Natural killer cell (primary cell): ENCODE results near the gene OLFM2. TPM values are rescaled to one million over a fixed set of nuclear protein-coding genes. Genes with fewer than 3 reads are reported as not detected.

Experiments
- ATAC-seq, 3 donors: fragments of 150-1000 bp in 2 of 3; fragments of 200-7000 bp in 1 of 3; cut with Tn5 transposase; 1 replicate in 1 of 3; 2 replicates in 2 of 3; pipeline ENCODE4 v1.10.0; 2021; ENCODE audit warnings: mild to moderate bottlenecking in 2 of 3, moderate library complexity in 2 of 3
- DNase-seq, 2 donors: peaks; one replicate each; pipeline versions ENCODE4 v3.0.0 to v3.0.0-alpha.2; 2013 to 2021; ENCODE audit warnings: mixed read lengths in 1 of 2
- H3K27ac ChIP-seq: one replicate; pipeline ENCODE4 v1.5.1; 2013; ENCODE audit warnings: mild to moderate bottlenecking, low read length
- H3K27me3 ChIP-seq: one replicate; pipeline ENCODE4 v1.6.1; 2013; ENCODE audit warnings: low read length; ENCODE audit not compliant: control insufficient read depth, insufficient read depth
- H3K36me3 ChIP-seq: one replicate; pipeline ENCODE4 v1.6.1; 2013; ENCODE audit warnings: low read length; ENCODE audit not compliant: control insufficient read depth, insufficient read depth
- H3K4me1 ChIP-seq: one replicate; pipeline ENCODE4 v1.6.1; 2013; ENCODE audit warnings: low read length; ENCODE audit not compliant: control insufficient read depth, insufficient read depth
- H3K4me3 ChIP-seq: one replicate; pipeline ENCODE4 v1.5.1; 2013; ENCODE audit warnings: low read length
- H3K9me3 ChIP-seq: one replicate; pipeline ENCODE4 v1.6.1; 2013; ENCODE audit warnings: low read length; ENCODE audit not compliant: control insufficient read depth, insufficient read depth
- H3K27ac Mint-ChIP-seq, 2 donors: one replicate each; pipeline ENCODE4 v1.8.0; 2022; ENCODE audit warnings: mild to moderate bottlenecking in 2 of 2, mixed read lengths in 2 of 2, moderate library complexity in 1 of 2
- H3K27me3 Mint-ChIP-seq, 2 donors: one replicate each; pipeline ENCODE4 v1.8.0; 2022; ENCODE audit warnings: low read depth in 2 of 2, mixed read lengths in 2 of 2
- H3K36me3 Mint-ChIP-seq: one replicate; pipeline ENCODE4 v1.8.0; 2022; ENCODE audit warnings: mixed read lengths
- H3K4me1 Mint-ChIP-seq, 2 donors: one replicate each; pipeline ENCODE4 v1.8.0; 2022; ENCODE audit warnings: mixed read lengths in 2 of 2
- H3K4me3 Mint-ChIP-seq: one replicate; pipeline ENCODE4 v1.8.0; 2022; ENCODE audit warnings: mild to moderate bottlenecking, moderate library complexity, mixed read lengths
- H3K9me3 Mint-ChIP-seq, 2 donors: one replicate each; pipeline ENCODE4 v1.8.0; 2022; ENCODE audit warnings: mixed read lengths in 2 of 2
- WGBS: methylation state at CpG from one replicate; pipeline ENCODE4 v1.1.7; 2013; ENCODE audit warnings: missing lambda C conversion rate; ENCODE audit not compliant: insufficient coverage; 5-methylcytosine and 5-hydroxymethylcytosine counted together
- intact Hi-C: fragments of 100-400 bp; cut with micrococcal nuclease; formaldehyde crosslinking; loops from one replicate; pipeline ENCODE4 v1.14.2; 2022
- total RNA-seq, 4 donors: library from RNA; stranded (reverse); fragments of 120-200 nt in 1 of 4; gene quantifications; one replicate each; pipeline versions ENCODE4 v1.2.3 to v1.2.4, GENCODE V29; 2013 to 2022
- TF ChIP-seq, protein P1 (sequence below): fragments of 200-600 bp; IDR thresholded peaks from one replicate; pipeline ENCODE4 v1.8.0; 2022; ENCODE audit warnings: antibody characterized with exemption

OLFM2 gene
- total RNA-seq, 3 donors from 2014 or later (not counting 1 experiment from before 2014, with no cell fraction given): 1.5 to 3.3 (median 2.0) TPM

DNA sequence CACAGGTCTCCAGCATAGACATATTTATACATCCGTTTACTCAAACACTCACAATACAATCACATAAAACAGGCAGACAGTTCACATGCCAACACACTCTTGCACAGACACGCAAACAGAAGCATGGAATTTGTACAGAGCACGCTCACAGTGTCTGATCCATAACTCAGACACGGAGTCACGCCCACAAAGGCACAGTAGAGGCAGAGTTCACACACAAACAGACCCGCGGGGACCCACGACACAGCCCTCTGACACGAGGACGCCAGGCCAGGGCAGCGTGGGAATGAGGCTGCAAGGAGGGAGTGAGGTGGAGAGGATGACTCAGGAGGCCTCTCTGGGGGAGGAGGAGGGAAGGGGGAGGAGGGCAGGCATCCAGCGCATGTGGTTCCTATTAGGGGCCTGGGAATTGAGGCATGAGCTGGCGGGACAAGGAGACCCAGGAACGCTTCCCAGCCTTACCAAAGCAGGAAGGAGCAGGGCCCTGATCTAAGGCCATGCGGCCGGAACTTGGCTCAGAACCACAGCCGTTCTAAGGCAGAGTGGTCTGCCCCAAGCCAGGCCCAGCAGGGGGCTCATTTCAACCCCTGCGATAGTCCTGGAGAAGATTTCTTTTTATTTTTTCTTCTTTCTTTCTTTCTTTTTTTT lies 9.1 kb upstream of the OLFM2 start:
- ATAC-seq (no peak), DNase-seq (no peak)
- Mint-ChIP-seq H3K27me3 (peaks cover 6 to 15% of the 10 kb centered on the region in 2 donors), H3K27ac (no peak overlapping the region), H3K4me1 (no peaks in the 10 kb centered on the region), H3K4me3 (no peak overlapping the region), H3K36me3 (no peaks in the 10 kb centered on the region), H3K9me3 (no peaks in the 10 kb centered on the region)
- Histone ChIP-seq H3K27me3 (peaks cover 6% of the 10 kb centered on the region), H3K4me3 (no peak overlapping the region), H3K27ac (no peak overlapping the region), H3K9me3 (peaks cover 7% of the 10 kb centered on the region), H3K36me3 (no peaks in the 10 kb centered on the region), H3K4me1 (no peaks in the 10 kb centered on the region)
- TF ChIP-seq, protein P1, sequence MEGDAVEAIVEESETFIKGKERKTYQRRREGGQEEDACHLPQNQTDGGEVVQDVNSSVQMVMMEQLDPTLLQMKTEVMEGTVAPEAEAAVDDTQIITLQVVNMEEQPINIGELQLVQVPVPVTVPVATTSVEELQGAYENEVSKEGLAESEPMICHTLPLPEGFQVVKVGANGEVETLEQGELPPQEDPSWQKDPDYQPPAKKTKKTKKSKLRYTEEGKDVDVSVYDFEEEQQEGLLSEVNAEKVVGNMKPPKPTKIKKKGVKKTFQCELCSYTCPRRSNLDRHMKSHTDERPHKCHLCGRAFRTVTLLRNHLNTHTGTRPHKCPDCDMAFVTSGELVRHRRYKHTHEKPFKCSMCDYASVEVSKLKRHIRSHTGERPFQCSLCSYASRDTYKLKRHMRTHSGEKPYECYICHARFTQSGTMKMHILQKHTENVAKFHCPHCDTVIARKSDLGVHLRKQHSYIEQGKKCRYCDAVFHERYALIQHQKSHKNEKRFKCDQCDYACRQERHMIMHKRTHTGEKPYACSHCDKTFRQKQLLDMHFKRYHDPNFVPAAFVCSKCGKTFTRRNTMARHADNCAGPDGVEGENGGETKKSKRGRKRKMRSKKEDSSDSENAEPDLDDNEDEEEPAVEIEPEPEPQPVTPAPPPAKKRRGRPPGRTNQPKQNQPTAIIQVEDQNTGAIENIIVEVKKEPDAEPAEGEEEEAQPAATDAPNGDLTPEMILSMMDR: no peak
- intact Hi-C loops: no loop called here
- 58% methylated on average over 17 of the region's 18 CpGs for WGBS

DNA sequence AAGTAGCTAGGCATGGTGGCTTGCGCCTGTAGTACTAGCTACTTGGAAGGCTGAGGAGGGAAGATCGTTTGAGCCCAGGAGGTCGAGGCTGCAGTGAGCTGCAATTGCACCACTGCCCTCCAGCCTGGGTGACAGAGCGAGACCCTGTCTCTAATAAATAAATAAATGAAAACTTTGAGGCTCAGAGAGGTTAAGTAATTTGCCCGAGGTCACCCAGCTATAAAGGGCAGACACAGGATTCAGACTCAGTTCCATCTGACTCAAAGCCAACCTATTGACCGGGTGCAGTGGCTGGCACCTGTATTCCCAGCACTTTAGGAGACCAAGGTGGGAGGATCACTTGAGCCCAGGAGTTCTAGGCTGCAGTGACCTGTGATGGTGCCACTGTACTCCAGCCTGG lies 7.4 kb upstream of the OLFM2 start:
- DNase-seq (no peak), ATAC-seq (no peak)
- Mint-ChIP-seq H3K4me1 (no peaks in the 10 kb centered on the region), H3K9me3 (no peaks in the 10 kb centered on the region), H3K36me3 (no peaks in the 10 kb centered on the region), H3K27ac (no peak overlapping the region), H3K27me3 (peaks cover 6 to 18% of the 10 kb centered on the region in 2 donors), H3K4me3 (no peak overlapping the region)
- H3K9me3 ChIP-seq: peaks cover 7% of the 10 kb centered on the region
- H3K36me3 ChIP-seq: no peaks in the 10 kb centered on the region
- H3K27ac ChIP-seq: no peak overlapping the region
- peaks cover 6% of the 10 kb centered on the region for H3K27me3 ChIP-seq
- no peaks in the 10 kb centered on the region for H3K4me1 ChIP-seq
- H3K4me3 ChIP-seq: no peak overlapping the region
- intact Hi-C loops: no loop called here
- 85% methylated on average over 6 of the region's 6 CpGs for WGBS
- TF ChIP-seq, protein P1: no peak

DNA sequence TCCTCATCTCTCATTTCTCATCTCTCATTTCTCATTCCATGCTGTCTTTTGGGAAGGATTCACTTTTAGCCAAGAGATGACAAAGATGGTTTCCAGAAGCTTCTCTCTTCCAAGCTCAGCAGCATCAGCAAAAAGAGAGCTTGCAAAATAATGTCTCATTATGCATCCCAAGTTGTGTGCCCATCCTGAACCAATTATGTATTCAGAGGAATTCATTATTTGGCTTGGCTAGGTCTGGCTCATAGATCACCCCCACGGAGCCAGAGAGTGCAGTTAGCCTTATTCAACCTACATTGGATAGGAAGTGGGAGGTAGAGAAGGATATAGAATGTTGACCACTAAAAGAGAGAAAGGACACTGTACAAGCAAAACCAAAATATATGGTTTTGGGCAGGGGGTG lies 5.4 kb upstream of the OLFM2 start:
- Histone ChIP-seq H3K4me1 (peaks cover 6% of the 10 kb centered on the region), H3K4me3 (no peak overlapping the region), H3K36me3 (no peaks in the 10 kb centered on the region), H3K27me3 (peaks cover 15% of the 10 kb centered on the region), H3K9me3 (peaks cover 7% of the 10 kb centered on the region), H3K27ac (no peak overlapping the region)
- no peak overlapping the region for H3K27ac Mint-ChIP-seq
- H3K4me1 Mint-ChIP-seq: peaks cover 6% of the 10 kb centered on the region in 2 donors
- H3K36me3 Mint-ChIP-seq: no peaks in the 10 kb centered on the region
- no peaks in the 10 kb centered on the region for H3K9me3 Mint-ChIP-seq
- DNase-seq (no peak), ATAC-seq (no peak)
- intact Hi-C loops: no loop called here
- 90% methylated on average over 1 of the region's 1 CpG for WGBS
- TF ChIP-seq, protein P1: no peak
- H3K27me3 Mint-ChIP-seq: peaks cover 14 to 25% of the 10 kb centered on the region in 2 donors
- no peak overlapping the region for H3K4me3 Mint-ChIP-seq

DNA sequence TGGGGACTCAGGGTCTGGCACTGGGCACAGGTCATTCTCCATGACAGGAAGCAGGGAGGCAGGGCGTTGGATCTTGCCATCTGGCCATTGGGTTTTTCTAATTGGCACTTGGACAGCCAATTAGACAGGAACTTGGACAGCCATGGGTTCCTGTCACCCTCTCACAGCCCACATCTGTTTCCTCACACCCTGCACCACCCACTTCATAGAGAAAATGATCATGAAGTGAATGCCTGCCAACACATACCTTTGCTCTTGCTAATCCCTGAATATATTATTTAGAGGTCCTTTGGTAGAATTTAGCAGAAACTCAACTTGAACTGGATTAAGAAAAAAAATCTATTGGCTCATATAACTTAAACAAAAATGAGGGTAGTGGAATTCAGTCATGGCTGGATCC lies 4.9 kb upstream of the OLFM2 start:
- TF ChIP-seq, protein P1: no peak
- H3K4me1 Mint-ChIP-seq: peaks cover 6% of the 10 kb centered on the region in 2 donors
- H3K9me3 Mint-ChIP-seq: no peaks in the 10 kb centered on the region
- WGBS: 46% methylated on average over 1 of the region's 1 CpG
- no peaks in the 10 kb centered on the region for H3K36me3 Mint-ChIP-seq
- Histone ChIP-seq H3K27me3 (peaks cover 16% of the 10 kb centered on the region), H3K27ac (no peak overlapping the region), H3K36me3 (no peaks in the 10 kb centered on the region), H3K4me3 (no peak overlapping the region), H3K9me3 (peaks cover 7% of the 10 kb centered on the region), H3K4me1 (peaks cover 8% of the 10 kb centered on the region)
- DNase-seq: no peak
- intact Hi-C loops: no loop called here
- peaks cover 14 to 26% of the 10 kb centered on the region in 2 donors for H3K27me3 Mint-ChIP-seq
- no peak overlapping the region for H3K27ac Mint-ChIP-seq
- ATAC-seq: no peak
- no peak overlapping the region for H3K4me3 Mint-ChIP-seq
